Suprapubic skin (tissue), 4 donors: ENCODE data around the gene HOXB3. TPM values are rescaled to one million over a fixed set of nuclear protein-coding genes. Genes with fewer than 3 reads are reported as not detected.
A peak's percentile ranks its signal among the peaks of the same experiment; 100 is the strongest.
"Not testable (repeated sequence)": the region's sequence is repeated elsewhere in the genome, so short reads cannot be mapped to it uniquely, and the experiment has no call there.

Experiments
- DNase-seq, 2 donors: peaks; one replicate each; pipeline ENCODE4 v3.0.0-alpha.2; 2019; ENCODE audit warnings: low spot score in 2 of 2
- H3K27ac ChIP-seq: fragments of 200-600 bp; sonication (generic); one replicate; pipeline ENCODE4 v1.5.1; 2019
- H3K27me3 ChIP-seq: fragments of 200-600 bp; sonication (generic); one replicate; pipeline ENCODE4 v1.5.1; 2019
- H3K36me3 ChIP-seq: fragments of 200-600 bp; sonication (generic); one replicate; pipeline ENCODE4 v1.5.1; 2019
- H3K4me1 ChIP-seq: fragments of 200-600 bp; sonication (generic); one replicate; pipeline ENCODE4 v1.5.1; 2019
- H3K4me3 ChIP-seq: fragments of 200-600 bp; sonication (generic); one replicate; pipeline ENCODE4 v1.5.1; 2019; ENCODE audit warnings: mild to moderate bottlenecking
- H3K9me3 ChIP-seq: fragments of 200-600 bp; sonication (generic); one replicate; pipeline ENCODE4 v1.5.1; 2019
- EP300 ChIP-seq: sonication (generic); formaldehyde crosslinking; IDR thresholded peaks from one replicate; pipeline ENCODE4 v1.6.1; 2017; ENCODE audit warnings: antibody characterized with exemption
- POLR2A ChIP-seq, 2 donors: fragments of 450-650 bp; IDR thresholded peaks; one replicate each; pipeline ENCODE4 v1.6.1; 2017; ENCODE audit warnings: antibody characterized with exemption in 2 of 2, mild to moderate bottlenecking in 2 of 2, moderate library complexity in 2 of 2
- POLR2AphosphoS5 ChIP-seq, 3 donors: sonication (generic); formaldehyde crosslinking; IDR thresholded peaks; one replicate each; pipeline ENCODE4 v1.6.1; 2017; ENCODE audit warnings: antibody characterized with exemption in 3 of 3
- WGBS: methylation state at CpG from one replicate; pipeline ENCODE4 v1.1.5; 2018; 5-methylcytosine and 5-hydroxymethylcytosine counted together
- total RNA-seq, 4 donors: library from RNA; depleted of rRNA; stranded (reverse); fragments of >200 nt; gene quantifications; one replicate each; pipeline ENCODE4 v1.1.0, GENCODE V29; 2016
- TF ChIP-seq, protein P1 (sequence below), 2 donors: fragments of 200-600 bp in 1 of 2; fragments of 450-650 bp in 1 of 2; sonication (generic) in 1 of 2; IDR thresholded peaks; one replicate each; pipeline ENCODE4 v1.5.1; 2016 to 2019; ENCODE audit warnings: antibody characterized with exemption in 2 of 2, mild to moderate bottlenecking in 1 of 2, moderate library complexity in 1 of 2

HOXB3 gene
- total RNA-seq, 4 donors from 2014 or later = 2.3 to 20.8 (median 3.9) TPM

DNA sequence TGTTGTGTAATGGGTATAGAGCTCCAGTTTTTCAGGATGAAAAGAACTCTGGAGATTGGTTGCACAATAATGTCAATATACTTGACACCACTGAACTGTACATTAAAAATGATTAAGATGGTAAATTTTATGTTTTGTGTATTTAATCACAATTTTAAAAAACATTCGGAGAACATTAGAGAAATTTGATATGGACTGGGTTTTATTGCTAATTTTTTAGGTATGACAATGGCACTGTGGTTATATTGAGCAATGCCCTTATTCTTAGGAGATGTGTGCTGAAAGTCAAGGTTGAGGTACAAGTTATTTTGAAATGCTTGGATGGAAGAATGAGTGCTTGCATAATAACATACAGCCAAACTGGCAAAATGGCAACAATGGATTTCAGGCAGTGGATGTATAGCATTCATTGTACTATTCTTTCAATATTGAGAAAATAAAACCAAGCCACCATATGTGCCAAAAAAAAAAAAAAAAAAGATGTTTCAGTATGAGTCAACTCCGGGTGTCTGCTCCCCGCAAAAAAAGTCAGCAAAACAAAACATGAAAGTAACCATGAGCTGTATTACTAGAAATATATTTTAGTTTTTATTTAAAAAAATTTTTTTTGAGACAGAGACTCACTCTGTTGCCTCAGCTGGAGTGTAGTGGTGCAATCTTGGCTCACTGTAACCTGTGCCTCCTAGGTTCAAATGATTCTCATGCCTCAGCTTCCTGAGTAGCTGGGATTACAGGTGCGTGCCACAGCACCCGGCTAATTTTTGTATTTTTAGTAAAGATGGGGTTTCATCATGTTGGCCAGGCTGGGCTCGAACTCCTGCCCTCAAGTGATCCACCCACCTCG is 79.1 kb downstream of the HOXB3 start:
- Histone ChIP-seq H3K9me3 (no peaks in the 10 kb centered on the region), H3K4me3 (no peak overlapping the region), H3K36me3 (no peaks in the 10 kb centered on the region), H3K4me1 (no peaks in the 10 kb centered on the region), H3K27ac (no peak overlapping the region), H3K27me3 (peaks cover 32% of the 10 kb centered on the region)
- WGBS = 69% methylated on average over 7 of the region's 7 CpGs
- TF ChIP-seq, protein P1, sequence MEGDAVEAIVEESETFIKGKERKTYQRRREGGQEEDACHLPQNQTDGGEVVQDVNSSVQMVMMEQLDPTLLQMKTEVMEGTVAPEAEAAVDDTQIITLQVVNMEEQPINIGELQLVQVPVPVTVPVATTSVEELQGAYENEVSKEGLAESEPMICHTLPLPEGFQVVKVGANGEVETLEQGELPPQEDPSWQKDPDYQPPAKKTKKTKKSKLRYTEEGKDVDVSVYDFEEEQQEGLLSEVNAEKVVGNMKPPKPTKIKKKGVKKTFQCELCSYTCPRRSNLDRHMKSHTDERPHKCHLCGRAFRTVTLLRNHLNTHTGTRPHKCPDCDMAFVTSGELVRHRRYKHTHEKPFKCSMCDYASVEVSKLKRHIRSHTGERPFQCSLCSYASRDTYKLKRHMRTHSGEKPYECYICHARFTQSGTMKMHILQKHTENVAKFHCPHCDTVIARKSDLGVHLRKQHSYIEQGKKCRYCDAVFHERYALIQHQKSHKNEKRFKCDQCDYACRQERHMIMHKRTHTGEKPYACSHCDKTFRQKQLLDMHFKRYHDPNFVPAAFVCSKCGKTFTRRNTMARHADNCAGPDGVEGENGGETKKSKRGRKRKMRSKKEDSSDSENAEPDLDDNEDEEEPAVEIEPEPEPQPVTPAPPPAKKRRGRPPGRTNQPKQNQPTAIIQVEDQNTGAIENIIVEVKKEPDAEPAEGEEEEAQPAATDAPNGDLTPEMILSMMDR (IDR thresholded peaks at IDR 0.05) = no peak
- TF ChIP-seq EP300 = no peak
- no peak for TF ChIP-seq POLR2AphosphoS5 (IDR thresholded peaks at IDR 0.05)
- TF ChIP-seq POLR2A (IDR thresholded peaks at IDR 0.05) = no peak
- no peak for DNase-seq

DNA sequence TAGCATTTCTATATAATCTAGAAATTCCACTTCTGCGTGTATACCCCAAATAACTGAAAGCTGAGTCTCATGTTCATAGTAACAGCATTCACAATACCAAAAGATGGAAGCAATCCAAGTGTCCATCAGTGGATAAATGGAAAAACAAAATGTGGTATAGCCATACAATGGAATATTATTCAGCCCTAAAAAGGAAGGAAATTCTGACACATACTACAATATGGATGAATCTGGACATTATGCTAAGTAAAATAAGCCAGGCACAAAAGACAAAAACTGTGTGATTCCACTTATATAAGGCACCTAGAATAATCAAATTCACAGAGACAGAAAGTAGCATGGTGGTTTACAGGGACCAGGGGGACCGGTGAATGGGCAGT is 79.7 kb downstream of the HOXB3 start:
- Histone ChIP-seq H3K9me3 (no peaks in the 10 kb centered on the region), H3K4me3 (no peak overlapping the region), H3K27me3 (peaks cover 30% of the 10 kb centered on the region), H3K27ac (no peak overlapping the region), H3K4me1 (no peaks in the 10 kb centered on the region), H3K36me3 (no peaks in the 10 kb centered on the region)
- TF ChIP-seq, protein P1 (IDR thresholded peaks at IDR 0.05) = no peak
- no peak for TF ChIP-seq POLR2AphosphoS5 (IDR thresholded peaks at IDR 0.05)
- no peak for TF ChIP-seq EP300
- TF ChIP-seq POLR2A (IDR thresholded peaks at IDR 0.05) = no peak
- DNase-seq = no peak
- WGBS = 80% methylated on average over 2 of the region's 2 CpGs

DNA sequence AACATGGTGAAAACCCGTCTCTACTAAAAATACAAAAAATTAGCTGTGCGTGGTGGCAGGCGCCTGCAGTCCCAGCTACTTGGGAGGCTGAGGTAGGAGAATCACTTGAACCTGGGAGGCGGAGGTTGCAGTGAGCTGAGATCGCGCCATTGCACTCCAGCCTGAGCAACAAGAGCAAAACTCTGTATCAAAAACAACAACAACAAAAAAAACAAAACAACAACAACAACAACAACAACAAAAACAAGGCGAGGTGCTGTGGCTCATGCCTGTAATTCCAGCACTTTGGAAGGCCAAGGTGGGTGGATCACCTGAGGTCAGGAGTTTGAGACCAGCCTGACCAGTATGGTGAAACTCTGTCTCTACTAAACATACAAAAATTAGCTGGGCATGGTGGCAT is 80.3 kb downstream of the HOXB3 start:
- H3K4me1 ChIP-seq, H3K9me3 ChIP-seq, H3K36me3 ChIP-seq, DNase-seq, H3K27ac ChIP-seq, H3K4me3 ChIP-seq: not testable (repeated sequence)
- peaks cover 29% of the 10 kb centered on the region for H3K27me3 ChIP-seq
- WGBS = 93% methylated on average over 7 of the region's 7 CpGs

DNA sequence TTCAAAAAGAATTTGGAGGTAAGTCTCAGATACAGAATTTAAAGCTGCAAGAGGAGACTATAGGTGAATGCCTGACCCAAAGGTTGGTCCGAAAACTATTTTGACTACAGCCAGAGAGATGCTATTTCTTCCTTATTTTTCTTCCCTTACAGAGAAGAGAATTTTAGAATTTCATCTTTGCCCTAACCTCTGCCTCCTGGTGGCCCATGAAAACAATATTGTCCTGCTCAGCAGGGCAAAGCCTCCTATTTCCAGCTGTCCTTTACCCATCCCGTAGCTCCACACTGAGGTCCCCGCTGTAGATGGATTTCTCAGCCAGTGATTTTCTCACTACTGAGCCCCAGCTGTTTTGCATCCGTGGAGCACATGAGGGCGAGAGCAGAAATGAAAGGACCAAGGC is 83.8 kb downstream of the HOXB3 start:
- peak overlapping the region; percentile 11 for H3K27ac ChIP-seq
- no peaks in the 10 kb centered on the region for H3K9me3 ChIP-seq
- H3K27me3 ChIP-seq = peaks cover 10% of the 10 kb centered on the region
- TF ChIP-seq, protein P1 (IDR thresholded peaks at IDR 0.05) = no peak
- TF ChIP-seq EP300 = no peak
- no peak for TF ChIP-seq POLR2AphosphoS5 (IDR thresholded peaks at IDR 0.05)
- no peak for TF ChIP-seq POLR2A (IDR thresholded peaks at IDR 0.05)
- no peak for DNase-seq
- H3K4me3 ChIP-seq = no peak overlapping the region
- H3K4me1 ChIP-seq = no peaks in the 10 kb centered on the region
- no peaks in the 10 kb centered on the region for H3K36me3 ChIP-seq
- 77% methylated on average over 5 of the region's 5 CpGs for WGBS

DNA sequence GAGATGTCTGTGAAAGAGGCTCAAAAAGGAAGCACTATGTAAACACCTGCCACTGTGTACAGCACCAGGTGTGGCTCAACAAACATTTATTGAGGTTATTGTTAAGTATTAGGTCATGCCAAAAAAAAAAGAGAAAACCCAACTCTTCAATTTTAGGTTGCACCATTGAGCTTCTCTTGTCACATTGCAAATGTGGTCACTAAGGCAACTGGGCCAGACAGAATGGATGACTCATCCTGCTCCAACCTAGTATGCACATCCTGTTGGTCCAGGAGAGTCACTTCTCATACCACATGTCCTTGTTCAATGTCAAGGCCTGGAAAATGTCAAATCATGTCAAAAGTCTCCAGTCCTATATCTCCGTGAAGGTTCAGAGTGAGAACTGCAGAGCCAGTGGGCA is 84.3 kb downstream of the HOXB3 start:
- no peak for DNase-seq
- H3K36me3 ChIP-seq = no peaks in the 10 kb centered on the region
- no peak overlapping the region for H3K27ac ChIP-seq
- no peak overlapping the region for H3K4me3 ChIP-seq
- 55% methylated on average over 1 of the region's 1 CpG for WGBS
- peaks cover 10% of the 10 kb centered on the region for H3K27me3 ChIP-seq
- no peaks in the 10 kb centered on the region for H3K9me3 ChIP-seq
- no peaks in the 10 kb centered on the region for H3K4me1 ChIP-seq
- no peak for TF ChIP-seq POLR2A (IDR thresholded peaks at IDR 0.05)
- no peak for TF ChIP-seq POLR2AphosphoS5 (IDR thresholded peaks at IDR 0.05)
- TF ChIP-seq EP300 = no peak
- TF ChIP-seq, protein P1 (IDR thresholded peaks at IDR 0.05) = no peak
